ENCODE data around the gene GALNTL6. TPM values are rescaled to one million over a fixed set of nuclear protein-coding genes. Genes with fewer than 3 reads are reported as not detected.
A peak's percentile ranks its signal among the peaks of the same experiment; 100 is the strongest.

GALNTL6 gene
- total RNA-seq, 1 donor from 2014 or later = not detected

- no peak for FAIRE-seq
- no peaks in the 10 kb centered on the region for H3K36me3 ChIP-seq (ENCODE audit: control insufficient read depth, insufficient read depth, low read length)
- H3K4me3 ChIP-seq (ENCODE audit: low read depth, low read length) = no peak overlapping the region
- no peak for TF ChIP-seq CTCF (IDR thresholded peaks at IDR 0.05; ENCODE audit: insufficient read depth, low read length, severe bottlenecking)
- H3K27me3 ChIP-seq (ENCODE audit: control insufficient read depth, insufficient read depth, low read length) = no peaks in the 10 kb centered on the region
- DNase-seq (ENCODE audit: low read depth) = no peak
These were observed 364.2 kb downstream of the GALNTL6 start for GRCh38 chr4:172177382-172177781.

GRCh38 chr4:172188248-172188988 is 375.2 kb downstream of the GALNTL6 start:
- no peak for TF ChIP-seq CTCF (IDR thresholded peaks at IDR 0.05; ENCODE audit: insufficient read depth, low read length, severe bottlenecking)
- Histone ChIP-seq H3K27me3 (ENCODE audit: control insufficient read depth, insufficient read depth, low read length) (no peaks in the 10 kb centered on the region), H3K4me3 (ENCODE audit: low read depth, low read length) (no peak overlapping the region), H3K36me3 (ENCODE audit: control insufficient read depth, insufficient read depth, low read length) (no peaks in the 10 kb centered on the region)
- no peak for DNase-seq (ENCODE audit: low read depth)
- no peak for FAIRE-seq

GRCh38 chr4:172202480-172203076 is 389.4 kb downstream of the GALNTL6 start:
- no peaks in the 10 kb centered on the region for H3K27me3 ChIP-seq (ENCODE audit: control insufficient read depth, insufficient read depth, low read length)
- FAIRE-seq = no peak
- peak; percentile 42 for DNase-seq (ENCODE audit: low read depth)
- H3K4me3 ChIP-seq (ENCODE audit: low read depth, low read length) = no peak overlapping the region
- TF ChIP-seq CTCF (IDR thresholded peaks at IDR 0.05; ENCODE audit: insufficient read depth, low read length, severe bottlenecking) = peak; percentile 36
- H3K36me3 ChIP-seq (ENCODE audit: control insufficient read depth, insufficient read depth, low read length) = no peaks in the 10 kb centered on the region

GRCh38 chr4:172207258-172207657 is 394.1 kb downstream of the GALNTL6 start:
- Histone ChIP-seq H3K36me3 (ENCODE audit: control insufficient read depth, insufficient read depth, low read length) (no peaks in the 10 kb centered on the region), H3K27me3 (ENCODE audit: control insufficient read depth, insufficient read depth, low read length) (no peaks in the 10 kb centered on the region), H3K4me3 (ENCODE audit: low read depth, low read length) (no peak overlapping the region)
- no peak for TF ChIP-seq CTCF (IDR thresholded peaks at IDR 0.05; ENCODE audit: insufficient read depth, low read length, severe bottlenecking)
- FAIRE-seq (no peak), DNase-seq (ENCODE audit: low read depth) (no peak)

GRCh38 chr4:172207886-172208285 is 394.7 kb downstream of the GALNTL6 start:
- H3K36me3 ChIP-seq (ENCODE audit: control insufficient read depth, insufficient read depth, low read length) = no peaks in the 10 kb centered on the region
- H3K4me3 ChIP-seq (ENCODE audit: low read depth, low read length) = no peak overlapping the region
- FAIRE-seq = no peak
- no peaks in the 10 kb centered on the region for H3K27me3 ChIP-seq (ENCODE audit: control insufficient read depth, insufficient read depth, low read length)
- DNase-seq (ENCODE audit: low read depth) = no peak
- TF ChIP-seq CTCF (IDR thresholded peaks at IDR 0.05; ENCODE audit: insufficient read depth, low read length, severe bottlenecking) = no peak
